ENCODE results near the gene AGMAT. TPM values are rescaled to one million over a fixed set of nuclear protein-coding genes. Genes with fewer than 3 reads are reported as not detected.

The AGMAT gene
- total and polyA plus RNA-seq, 2 donors (not counting 1 experiment from before 2014, with no cell fraction given): 0.52 to 1.2 TPM

- TF ChIP-seq CTCF (conservative IDR thresholded peaks at IDR 0.05 in 1 of 2, IDR thresholded peaks at IDR 0.05 in 1 of 2; ENCODE audit: low read depth in 1 of 2, low read length in 2 of 2): no peak
- Histone ChIP-seq H3K79me2 (ENCODE audit: control insufficient read depth, insufficient read depth, low read length) (no peaks in the 10 kb centered on the region), H3K27ac (ENCODE audit: insufficient read depth, low read length) (no peak overlapping the region)
Observed at GRCh38 chr1:15558516-15558915, 26.3 kb downstream of the AGMAT start.

DNA sequence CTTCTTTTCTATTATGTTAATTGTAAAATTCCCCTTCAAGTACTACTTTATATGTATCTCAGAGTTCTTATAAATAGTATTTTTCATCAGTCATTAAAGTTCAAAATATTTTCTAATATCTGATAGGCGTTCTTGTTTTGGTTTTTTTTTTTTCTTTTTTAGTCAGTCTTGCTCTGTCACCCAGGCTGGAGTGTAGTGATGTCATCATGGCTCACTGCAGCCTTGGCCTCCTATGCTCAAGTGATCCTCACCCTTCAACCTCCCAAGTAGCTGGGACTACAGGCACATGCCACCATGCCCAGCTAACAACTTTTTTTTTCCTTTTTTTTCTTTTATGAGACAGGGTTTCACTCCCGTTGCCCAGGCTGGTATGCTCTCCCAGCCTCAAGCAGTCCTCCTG lies 27.3 kb downstream of the AGMAT start:
- no peaks in the 10 kb centered on the region for H3K9me3 ChIP-seq (ENCODE audit: control insufficient read depth, insufficient read depth, low read depth, low read length)

More at GRCh38 chr1:15558516-15558915, 26.3 kb downstream of the AGMAT start:
- H3K4me1 ChIP-seq (ENCODE audit: control insufficient read depth, extremely low read depth, insufficient read depth, low read length): no peaks in the 10 kb centered on the region
- H3K4me3 ChIP-seq (replicated peaks in 1 of 4; ENCODE audit: control extremely low read depth in 1 of 4, insufficient read depth in 1 of 4, low read depth in 3 of 4, low read length in 4 of 4): no peak overlapping the region
- H2AFZ ChIP-seq (ENCODE audit: low read length): no peak overlapping the region
- H3K36me3 ChIP-seq (ENCODE audit: control insufficient read depth, insufficient read depth, low read length): peaks cover 5% of the 10 kb centered on the region
- no peaks in the 10 kb centered on the region for H3K27me3 ChIP-seq (ENCODE audit: control insufficient read depth, insufficient read depth, low read length)
- no peaks in the 10 kb centered on the region for H3K9me3 ChIP-seq (ENCODE audit: control insufficient read depth, insufficient read depth, low read depth, low read length)
- H3K9ac ChIP-seq (ENCODE audit: insufficient read depth, low read length): no peak overlapping the region
- no peak overlapping the region for H3K4me2 ChIP-seq (ENCODE audit: extremely low read depth, insufficient read depth, low read length)
- H4K20me1 ChIP-seq (ENCODE audit: control insufficient read depth, extremely low read depth, insufficient read depth, low read length): no peaks in the 10 kb centered on the region
- DNase-seq (ENCODE audit: low read depth in 2 of 2): no peak

GRCh38 chr1:15557008-15557407 lies 27.8 kb downstream of the AGMAT start:
- H3K4me2 ChIP-seq (ENCODE audit: extremely low read depth, insufficient read depth, low read length): no peak overlapping the region
- H3K4me3 ChIP-seq (replicated peaks in 1 of 4; ENCODE audit: control extremely low read depth in 1 of 4, insufficient read depth in 1 of 4, low read depth in 3 of 4, low read length in 4 of 4): no peak overlapping the region
- H4K20me1 ChIP-seq (ENCODE audit: control insufficient read depth, extremely low read depth, insufficient read depth, low read length): no peaks in the 10 kb centered on the region
- no peak for DNase-seq (ENCODE audit: low read depth in 2 of 2)
- H3K9ac ChIP-seq (ENCODE audit: insufficient read depth, low read length): no peak overlapping the region
- H3K4me1 ChIP-seq (ENCODE audit: control insufficient read depth, extremely low read depth, insufficient read depth, low read length): no peaks in the 10 kb centered on the region
- H3K27ac ChIP-seq (ENCODE audit: insufficient read depth, low read length): no peak overlapping the region
- no peaks in the 10 kb centered on the region for H3K79me2 ChIP-seq (ENCODE audit: control insufficient read depth, insufficient read depth, low read length)
- no peaks in the 10 kb centered on the region for H3K9me3 ChIP-seq (ENCODE audit: control insufficient read depth, insufficient read depth, low read depth, low read length)
- peaks cover 1% of the 10 kb centered on the region for H3K36me3 ChIP-seq (ENCODE audit: control insufficient read depth, insufficient read depth, low read length)
- no peak for TF ChIP-seq EZH2 (IDR thresholded peaks at IDR 0.05; ENCODE audit: low read length, missing control alignments)
- no peak for TF ChIP-seq CTCF (conservative IDR thresholded peaks at IDR 0.05 in 1 of 2, IDR thresholded peaks at IDR 0.05 in 1 of 2; ENCODE audit: low read depth in 1 of 2, low read length in 2 of 2)
- no peaks in the 10 kb centered on the region for H3K27me3 ChIP-seq (ENCODE audit: control insufficient read depth, insufficient read depth, low read length)
- H2AFZ ChIP-seq (ENCODE audit: low read length): no peak overlapping the region

More for the DNA sequence above, 27.3 kb downstream of the AGMAT start:
- Histone ChIP-seq H3K4me3 (replicated peaks in 1 of 4; ENCODE audit: control extremely low read depth in 1 of 4, insufficient read depth in 1 of 4, low read depth in 3 of 4, low read length in 4 of 4) (no peak overlapping the region), H3K27me3 (ENCODE audit: control insufficient read depth, insufficient read depth, low read length) (no peaks in the 10 kb centered on the region), H3K9ac (ENCODE audit: insufficient read depth, low read length) (no peak overlapping the region), H3K4me1 (ENCODE audit: control insufficient read depth, extremely low read depth, insufficient read depth, low read length) (no peaks in the 10 kb centered on the region), H3K79me2 (ENCODE audit: control insufficient read depth, insufficient read depth, low read length) (no peaks in the 10 kb centered on the region), H4K20me1 (ENCODE audit: control insufficient read depth, extremely low read depth, insufficient read depth, low read length) (no peaks in the 10 kb centered on the region), H3K36me3 (ENCODE audit: control insufficient read depth, insufficient read depth, low read length) (peaks cover 4% of the 10 kb centered on the region), H2AFZ (ENCODE audit: low read length) (no peak overlapping the region), H3K4me2 (ENCODE audit: extremely low read depth, insufficient read depth, low read length) (no peak overlapping the region), H3K27ac (ENCODE audit: insufficient read depth, low read length) (no peak overlapping the region)
- TF ChIP-seq EZH2 (IDR thresholded peaks at IDR 0.05; ENCODE audit: low read length, missing control alignments) (no peak), CTCF (conservative IDR thresholded peaks at IDR 0.05 in 1 of 2, IDR thresholded peaks at IDR 0.05 in 1 of 2; ENCODE audit: low read depth in 1 of 2, low read length in 2 of 2) (no peak)
- DNase-seq (ENCODE audit: low read depth in 2 of 2): no peak
